ENCODE results near the gene PDE5A.
A peak's percentile ranks its signal among the peaks of the same experiment; 100 is the strongest.
"Not testable (repeated sequence)": the region's sequence is repeated elsewhere in the genome, so short reads cannot be mapped to it uniquely, and the experiment has no call there.

PDE5A gene

DNA sequence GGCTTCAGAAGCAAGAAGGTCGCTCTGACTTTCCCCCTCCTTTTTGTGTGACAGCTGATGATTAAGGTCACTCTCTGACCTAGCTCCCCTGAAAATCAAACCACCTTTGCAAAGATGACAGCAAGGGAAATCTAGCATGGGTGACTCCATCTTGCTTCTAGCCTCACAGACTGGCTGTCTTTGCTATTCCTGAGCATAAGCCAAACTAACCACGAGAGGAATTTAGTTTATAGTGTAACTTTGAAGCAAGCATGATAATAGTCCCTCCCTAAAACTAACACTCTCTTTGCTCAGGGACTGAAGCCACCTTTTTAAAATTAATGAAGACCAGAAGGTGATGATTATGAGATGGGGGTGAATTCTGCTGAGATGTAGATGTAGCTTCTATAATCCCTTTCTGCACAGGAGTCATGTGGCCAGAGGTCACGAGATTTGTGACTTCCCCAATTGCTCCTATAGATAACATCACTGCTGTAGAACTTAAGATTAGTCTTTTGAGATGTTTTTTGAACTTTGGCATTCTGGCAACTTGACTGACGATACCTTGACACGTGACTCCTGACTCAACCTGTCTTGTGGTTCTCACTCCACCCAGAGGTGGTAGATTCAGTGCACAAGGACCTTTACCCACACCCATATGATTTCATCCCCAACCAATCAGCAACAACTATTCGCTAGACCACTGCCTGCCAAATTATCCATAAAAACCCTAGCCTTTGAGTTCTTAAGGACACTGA, 14.9 kb upstream of the PDE5A start:
- DNase-seq = no peak

DNA sequence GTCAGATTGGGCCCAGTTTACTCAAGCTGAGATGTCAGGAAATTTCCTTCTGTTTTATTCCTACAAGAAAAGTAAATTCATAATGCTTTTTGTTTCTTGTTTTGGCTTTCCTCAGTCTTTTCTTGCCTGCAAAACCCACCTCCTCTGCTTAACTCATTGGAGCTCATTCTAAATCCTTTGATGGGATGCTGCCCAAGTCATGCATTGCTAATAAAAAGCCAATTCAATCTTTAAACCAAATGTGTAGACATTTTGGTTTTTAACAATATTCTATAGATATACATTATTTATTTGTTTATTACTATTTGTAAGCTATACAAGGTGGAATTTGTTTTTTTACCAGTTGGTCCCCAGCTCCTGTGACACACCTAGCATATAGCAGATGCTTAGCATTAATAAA, 13.2 kb upstream of the PDE5A start:
- no peak for DNase-seq

DNA sequence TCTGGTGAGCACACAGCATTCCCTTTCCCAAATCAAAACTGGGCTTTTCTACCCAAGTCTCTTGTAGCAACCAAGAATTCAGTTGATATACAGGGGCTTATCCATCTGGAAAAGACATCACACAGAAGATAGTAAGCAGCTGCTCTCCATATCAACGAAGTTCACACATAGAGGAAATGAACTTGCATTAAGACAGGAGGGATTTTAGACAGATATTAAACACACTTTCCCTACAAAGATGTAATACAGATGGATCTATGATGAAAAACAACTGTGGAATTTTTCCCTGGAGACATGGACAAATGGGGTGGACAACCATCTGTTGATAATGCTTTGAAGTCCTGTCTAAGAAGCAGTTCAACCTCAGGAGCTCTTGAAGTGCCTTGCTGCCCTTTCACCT, 9.8 kb upstream of the PDE5A start:
- no peak for DNase-seq

DNA sequence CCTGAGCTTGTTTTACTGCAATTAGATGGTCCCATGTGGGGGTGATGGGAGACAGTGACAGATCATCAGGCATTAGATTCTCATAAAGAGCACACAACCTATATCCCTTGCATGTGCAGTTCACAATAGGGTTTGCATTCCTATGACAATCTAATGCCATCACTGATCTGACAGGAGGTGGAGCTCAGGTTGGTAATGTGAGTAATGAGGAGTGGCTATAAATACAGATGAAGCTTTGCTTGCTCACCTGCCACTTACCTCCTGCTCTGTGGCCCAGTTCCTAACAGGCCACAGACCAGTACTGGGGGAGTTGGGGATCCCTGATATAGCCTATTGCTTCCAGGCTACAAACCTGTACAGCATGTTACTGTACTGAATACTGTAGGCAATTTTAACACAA, 8.2 kb upstream of the PDE5A start:
- DNase-seq = not testable (repeated sequence)

DNA sequence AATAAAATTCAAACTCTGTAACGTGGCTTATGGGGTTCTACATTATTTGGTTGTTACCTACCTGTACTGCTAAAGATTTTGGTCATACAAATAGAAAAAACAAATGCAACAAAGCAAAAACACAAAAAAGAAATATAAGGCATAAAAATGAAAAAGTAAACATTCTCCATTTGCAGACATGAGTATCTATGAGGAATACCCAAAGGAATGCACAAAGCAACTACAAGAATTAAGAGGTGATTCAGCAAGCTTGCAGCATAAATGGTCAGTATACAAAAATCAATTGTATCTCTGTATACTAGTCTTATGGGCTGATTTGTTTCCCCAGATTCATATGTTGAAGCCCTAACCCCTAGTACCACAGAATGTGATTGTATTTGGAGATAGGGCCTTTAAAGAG, 3.6 kb upstream of the PDE5A start:
- DNase-seq = no peak

DNA sequence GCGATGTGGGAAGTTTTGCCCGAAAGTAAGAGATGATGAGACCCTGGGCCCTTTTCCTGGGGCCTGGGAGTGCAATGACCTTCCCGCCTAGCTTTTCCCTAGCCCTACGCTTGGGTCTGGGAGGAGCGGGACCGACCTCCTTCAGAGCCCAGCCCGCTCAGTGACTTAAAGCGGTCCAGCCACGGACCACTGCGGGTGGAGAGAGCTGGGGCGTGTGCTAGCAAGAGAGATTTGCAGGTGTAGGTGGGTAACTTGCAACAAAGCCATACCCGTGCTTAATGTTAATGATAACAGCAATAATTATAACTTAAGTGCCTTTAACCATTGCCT, 503 bp upstream of the PDE5A start:
- DNase-seq = no peak

DNA sequence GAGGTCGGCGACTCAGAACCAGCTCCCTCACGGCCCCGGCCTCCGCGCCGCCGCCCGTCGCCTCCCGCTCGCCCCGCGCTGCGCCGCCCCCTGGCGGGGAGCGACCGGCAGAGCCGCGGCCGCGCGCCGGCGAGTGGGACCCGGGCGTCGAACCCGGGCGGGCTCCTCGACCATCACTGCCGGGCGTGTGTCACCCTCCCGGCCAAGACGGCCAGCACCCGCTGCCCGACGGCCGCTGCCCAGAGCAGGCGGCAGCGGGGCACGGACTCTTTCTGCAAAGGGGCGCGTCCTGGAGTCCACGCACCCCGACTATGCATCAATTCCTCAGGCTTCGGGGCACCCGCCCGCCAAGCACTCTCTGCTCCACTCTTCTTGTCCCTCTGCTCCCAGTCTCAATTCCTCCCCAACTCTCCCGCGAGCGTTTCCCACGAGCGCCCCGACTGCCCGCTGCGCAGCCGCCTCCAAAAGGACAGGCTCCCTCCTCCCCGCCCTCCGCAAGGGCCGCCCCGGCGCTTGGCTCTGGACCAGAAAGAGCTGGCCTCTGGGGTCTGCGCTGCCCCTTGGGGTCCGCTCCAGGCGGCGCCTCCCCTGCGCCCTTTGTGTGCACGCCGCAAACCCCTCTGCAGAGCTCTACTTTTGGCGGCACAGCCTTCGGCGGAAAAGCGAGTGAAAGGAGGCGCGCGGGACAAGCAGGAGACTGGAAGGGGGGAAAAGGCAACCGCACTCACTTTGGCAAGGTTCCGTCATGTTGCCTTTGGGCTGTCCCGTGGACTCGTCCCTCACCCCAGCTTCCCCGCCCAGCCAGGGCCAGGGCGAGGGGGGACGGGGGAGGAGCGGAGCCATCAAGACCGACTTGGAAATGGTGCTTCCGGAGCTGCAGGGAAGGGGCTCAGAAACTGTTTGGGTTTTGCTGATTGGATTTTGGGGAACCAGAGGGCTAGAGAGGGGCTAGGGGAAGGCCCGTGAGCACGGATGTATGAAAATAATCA, 1.0 kb downstream of the PDE5A start:
- DNase-seq = peak; percentile 63 to 69

DNA sequence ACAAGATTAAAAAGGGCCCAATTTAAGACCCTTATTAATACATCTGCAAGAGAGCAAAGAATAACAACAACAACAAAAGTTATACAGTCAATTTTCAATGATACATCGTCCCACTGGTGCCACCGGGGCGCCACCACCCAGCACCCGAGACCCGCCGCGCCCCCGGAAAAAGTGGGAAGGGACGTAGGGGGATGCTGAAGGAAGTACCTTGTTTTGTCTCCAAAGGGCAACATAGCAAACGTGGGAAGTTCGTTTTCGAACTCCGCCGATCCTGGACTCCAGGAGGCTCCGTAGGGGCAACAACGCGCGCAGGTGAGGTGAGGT, 1.7 kb downstream of the PDE5A start:
- DNase-seq = no peak

DNA sequence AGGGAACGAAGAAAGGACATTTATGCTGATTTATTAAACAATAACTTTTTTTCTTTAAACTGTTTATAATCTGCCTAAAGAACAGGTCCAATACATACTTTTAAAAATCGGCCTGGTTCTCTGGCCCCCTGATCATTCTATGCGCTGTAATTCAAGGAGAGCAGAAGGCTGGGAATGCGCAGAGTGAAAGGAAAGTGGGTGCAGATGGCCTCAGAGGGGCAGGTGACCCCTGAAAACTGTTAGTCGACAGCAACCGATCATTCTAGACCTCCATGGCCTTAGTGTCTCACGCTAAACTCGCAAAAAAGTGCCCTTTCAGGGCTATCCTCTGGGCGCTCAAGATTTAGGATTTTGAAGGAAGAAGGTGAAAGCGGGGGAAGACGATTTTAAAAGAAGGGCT, 2.2 kb downstream of the PDE5A start:
- no peak for DNase-seq

DNA sequence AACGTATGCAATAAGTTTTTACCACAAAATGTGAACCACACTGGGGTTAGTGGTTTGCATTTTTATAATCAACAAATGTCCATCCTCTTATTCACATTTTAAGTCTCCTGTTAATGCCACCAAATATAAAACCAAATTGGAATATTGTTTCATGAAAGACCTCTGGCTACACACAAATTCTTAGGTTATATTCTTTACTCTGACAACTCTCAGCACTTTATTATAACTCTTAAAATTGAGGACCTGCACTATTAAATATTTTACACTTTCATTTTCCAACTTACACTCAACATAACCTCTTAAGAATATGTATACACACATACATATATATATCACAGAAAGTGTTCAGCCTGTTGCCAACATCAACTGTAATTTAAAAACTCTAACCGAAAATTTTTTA, 2.8 kb downstream of the PDE5A start:
- DNase-seq = no peak

DNA sequence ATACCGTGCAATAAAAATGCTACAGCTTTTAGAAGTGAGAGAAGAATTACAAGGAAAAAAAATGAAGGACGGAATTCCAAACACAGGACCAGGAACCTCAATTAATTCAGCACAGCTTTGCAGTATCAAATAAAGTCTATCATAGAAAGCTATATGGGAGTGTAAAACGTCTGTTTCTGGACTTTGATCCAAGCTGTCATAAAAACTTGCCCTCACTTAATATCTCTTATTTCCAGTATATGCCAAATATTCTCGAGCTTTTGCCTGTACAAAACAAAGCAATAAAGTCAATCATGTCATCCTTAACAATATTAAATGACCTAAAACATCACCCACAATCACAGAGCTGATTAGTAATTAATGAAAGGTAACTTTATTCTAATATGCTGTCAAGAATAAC, 4.2 kb downstream of the PDE5A start:
- no peak for DNase-seq

DNA sequence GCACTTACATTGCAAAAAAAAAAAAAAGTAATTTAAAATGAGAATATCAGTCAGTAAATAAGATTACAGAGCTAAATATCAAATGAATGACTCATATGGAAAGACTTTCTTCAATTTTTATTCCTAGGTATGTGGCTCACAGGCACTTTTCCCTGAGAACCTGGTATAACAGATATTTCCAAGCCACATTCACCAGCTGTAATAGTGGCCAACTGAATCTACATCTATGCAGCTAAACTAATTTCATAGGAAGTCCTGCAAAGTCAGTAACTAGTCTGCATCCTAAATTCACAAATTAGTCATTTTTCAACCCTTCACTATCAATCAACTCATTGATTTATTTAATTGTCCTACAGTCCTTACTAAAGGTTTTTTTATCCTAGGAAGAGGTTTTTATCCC, 5.6 kb downstream of the PDE5A start:
- no peak for DNase-seq

DNA sequence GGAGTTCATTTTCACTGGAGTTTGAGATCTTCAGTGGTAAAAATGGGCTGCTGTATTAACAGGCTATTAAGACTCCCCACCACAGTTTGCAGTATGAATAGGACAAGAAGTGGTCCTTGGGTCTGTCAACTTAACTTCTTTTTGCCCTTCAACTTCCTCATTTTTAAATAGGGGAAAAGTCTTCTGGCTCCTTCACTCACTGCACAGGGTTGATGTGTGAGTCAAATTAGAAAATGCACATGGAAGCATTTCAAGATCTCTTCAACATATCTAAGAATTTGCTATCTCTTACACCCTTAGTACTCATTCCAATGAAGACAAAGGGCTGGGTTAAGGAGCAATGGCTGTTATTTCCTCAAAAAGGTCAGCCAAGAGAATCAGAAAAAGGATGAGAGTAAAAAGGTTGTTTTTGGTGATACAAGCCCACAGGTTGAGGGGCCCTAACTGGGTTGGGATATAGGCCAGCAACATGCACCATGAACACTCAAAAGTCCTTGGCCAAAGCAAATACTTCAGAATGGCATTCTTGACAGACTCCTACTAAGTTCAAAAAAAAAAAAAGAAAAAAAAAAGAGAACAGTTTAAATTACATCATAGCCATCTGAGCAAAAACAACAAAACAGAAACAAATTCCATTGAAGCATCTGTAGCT, 13.4 kb downstream of the PDE5A start:
- no peak for DNase-seq

DNA sequence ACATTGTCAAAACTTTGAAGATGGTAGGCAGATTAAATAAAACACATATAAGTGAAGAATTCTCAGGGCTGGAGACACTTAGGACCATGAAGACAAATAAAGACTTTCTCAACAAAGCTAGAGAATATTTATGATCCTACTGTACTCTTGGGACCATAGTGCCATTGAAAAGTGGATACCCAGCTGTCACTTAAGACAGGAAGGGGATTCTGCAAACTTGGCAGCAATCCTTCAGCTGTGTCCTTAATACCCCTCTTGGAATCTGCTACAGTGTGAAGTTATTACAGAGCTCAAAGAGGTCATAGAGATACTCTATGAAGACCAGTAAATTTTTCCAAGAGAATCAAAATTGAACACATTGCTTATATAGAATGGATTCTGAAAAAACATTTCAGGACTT, 24.3 kb downstream of the PDE5A start:
- no peak for DNase-seq

DNA sequence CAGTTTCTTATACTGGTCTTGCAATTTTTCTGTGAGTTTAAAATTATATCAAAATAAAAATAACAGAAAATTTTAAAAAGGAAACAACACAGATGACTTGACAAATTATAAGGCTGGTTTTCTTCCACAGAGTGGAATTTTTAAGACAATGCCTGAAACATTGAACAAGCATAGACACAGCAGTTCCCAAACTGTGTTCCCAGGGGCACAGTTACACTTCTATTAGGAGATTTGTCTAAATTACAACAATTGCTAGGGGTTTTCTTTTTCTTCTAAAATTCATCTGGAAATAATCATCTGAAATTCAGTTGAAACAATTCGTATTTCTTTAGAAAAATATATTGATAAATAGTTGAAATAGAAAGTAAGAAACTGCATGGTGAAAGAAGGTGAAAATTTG, 26.2 kb downstream of the PDE5A start:
- DNase-seq = no peak

DNA sequence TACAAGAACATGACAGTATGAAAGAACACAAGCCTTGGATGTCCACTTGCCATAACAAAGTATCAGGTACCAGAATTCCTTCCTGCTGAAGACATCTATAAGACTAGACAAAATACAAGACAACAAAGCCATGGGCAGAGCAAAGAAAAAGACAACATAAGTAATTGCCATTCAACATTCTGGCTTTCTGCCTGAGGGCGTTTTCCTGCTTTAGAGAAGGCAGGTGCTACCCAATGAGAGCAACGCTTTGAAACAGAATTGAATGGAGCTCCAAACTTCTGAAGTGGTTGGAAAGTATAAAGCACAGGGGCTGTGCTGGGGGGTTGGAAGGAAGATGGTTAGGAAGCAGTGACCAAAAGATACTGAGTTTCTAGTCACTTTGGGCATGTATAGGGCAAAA, 30.1 kb downstream of the PDE5A start:
- DNase-seq = no peak

DNA sequence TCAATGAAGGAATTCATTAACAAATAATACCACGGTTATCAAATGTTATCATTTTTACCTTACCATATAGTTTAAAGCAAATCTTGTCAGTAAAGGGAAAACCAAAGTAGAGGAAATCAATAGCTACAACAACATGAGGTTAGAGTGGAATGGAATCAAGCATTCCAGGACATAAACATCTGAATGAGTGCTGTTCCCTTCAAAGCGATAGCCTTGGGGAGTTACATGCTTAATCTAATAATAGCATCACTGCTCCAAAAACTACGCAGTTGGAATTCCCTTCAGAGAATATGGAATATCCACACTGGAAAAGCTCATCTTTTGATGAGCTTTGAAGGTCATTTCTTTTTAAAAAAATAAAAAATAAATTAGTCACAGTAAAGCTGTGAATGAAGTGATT, 31.2 kb downstream of the PDE5A start:
- no peak for DNase-seq

DNA sequence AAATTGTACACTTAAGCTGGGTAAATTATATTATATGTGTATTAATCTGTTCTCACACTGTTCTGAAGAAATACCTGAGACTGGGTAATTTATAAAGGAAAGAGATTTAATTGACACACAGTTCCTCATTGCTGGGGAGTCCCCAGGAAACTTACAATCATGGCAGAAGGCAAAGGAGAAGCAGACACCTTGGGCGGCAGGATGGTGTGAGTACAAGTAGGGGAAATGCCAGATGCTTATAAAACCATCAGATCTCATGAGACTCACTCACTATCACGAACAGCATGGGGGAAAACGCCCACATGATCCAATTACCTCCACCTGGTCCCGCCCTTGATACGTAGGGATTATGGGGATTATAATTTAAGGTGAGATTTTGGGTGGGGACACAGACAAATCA, 34.9 kb downstream of the PDE5A start:
- DNase-seq = no peak

DNA sequence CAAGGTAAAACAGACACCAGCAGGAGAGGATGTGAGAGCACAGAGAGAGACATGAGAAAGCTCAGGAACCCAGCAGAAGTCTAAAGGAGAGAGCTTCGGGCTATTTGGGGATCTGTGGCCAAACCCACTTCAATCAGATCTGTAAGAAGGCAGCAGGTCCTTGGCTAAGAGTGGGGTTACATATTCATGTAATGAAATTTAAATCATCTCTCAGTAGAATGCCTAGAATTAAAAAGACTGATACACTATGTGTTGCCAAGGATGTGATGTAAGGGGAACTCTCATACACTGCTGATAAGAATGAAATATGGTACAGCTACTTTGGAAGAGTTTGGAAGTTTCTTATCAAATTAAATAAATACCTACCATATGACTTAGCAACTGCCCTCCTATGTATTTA, 35.8 kb downstream of the PDE5A start:
- DNase-seq = no peak

DNA sequence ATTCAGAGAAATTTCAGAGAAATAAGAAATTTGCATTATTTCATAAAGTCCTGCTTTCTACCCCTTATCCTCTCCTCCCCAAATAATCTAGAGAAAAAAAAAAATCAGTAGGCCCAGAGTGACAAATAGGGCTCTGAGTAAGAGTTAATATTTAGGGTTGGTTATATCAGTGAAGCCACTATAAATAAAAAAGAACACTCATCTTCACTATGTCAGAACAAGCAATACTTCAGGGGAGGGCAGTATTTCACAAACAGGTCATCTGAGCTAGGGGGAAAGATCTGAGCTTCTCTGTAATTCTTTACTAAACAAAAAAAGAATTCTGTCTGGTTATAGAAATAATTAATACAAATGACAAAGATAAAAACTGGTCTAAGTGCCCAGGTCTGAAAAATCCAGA, 39.4 kb downstream of the PDE5A start:
- no peak for DNase-seq

DNA sequence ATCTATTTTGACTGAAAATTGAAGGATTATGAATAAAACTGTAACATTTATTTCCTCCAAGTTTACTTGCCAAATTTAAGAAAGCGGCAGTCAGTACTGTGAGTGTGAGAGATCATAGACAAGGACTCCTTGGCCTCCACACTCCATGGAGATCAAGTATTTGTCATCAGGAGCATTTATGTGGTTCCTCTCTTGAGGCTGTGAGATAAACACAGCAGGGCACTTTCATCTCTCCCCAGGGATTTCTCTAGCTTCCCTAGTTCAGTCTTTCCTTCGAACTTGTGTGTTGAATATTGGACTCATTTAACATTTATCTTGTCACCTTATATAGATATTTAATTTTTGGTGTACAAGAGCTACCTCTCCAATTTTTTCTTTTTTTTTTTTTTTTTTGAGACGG, 40.8 kb downstream of the PDE5A start:
- no peak for DNase-seq

DNA sequence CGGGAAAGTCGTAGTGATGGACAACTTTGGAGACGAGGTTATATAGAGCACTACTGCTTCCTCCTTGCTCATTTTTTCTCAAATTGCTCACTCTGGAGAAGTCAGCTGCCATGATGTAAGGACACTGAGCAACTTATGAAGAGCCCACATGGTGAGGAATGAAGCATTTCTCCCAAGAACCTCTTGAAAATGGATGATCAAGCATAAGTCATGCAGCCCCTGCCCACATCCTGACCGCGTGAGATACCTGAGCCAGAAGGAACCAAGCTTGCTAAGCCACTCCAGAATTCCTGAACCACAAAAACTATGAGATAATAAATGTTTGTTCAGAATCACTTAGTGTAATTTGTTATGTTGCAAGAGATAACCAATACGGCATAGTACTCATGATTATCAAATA, 42.8 kb downstream of the PDE5A start:
- DNase-seq = no peak

DNA sequence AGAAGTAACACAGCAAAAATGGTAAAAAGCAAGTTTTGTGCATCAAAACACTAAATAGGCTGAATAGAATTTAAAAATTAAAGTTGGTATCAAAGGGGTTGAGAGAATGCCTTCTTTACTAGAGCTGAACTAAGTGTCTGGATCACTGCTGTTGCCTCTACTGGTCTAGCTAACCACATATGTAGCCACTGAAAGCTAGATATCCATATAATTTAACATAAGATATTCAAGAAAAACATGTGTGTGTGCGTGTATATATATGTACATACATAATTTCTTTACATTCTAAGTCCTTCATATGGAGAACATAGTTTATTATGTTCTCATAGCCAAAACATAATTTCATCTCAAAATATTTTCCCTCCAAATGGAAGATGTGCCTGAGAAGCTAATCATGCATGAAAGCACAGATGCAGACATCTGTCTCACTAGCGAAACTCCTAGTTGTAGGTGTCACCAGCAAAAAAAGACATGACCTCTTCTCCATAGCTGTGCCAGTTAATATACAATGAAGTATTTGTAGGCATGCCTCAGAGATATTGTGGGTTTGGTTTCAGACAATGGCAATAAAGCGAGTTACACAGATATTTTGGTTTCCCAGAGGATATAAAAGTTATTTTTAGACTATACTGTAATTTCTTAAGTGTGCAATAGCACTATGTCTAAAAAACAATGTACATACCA, 47.3 kb downstream of the PDE5A start:
- no peak for DNase-seq

DNA sequence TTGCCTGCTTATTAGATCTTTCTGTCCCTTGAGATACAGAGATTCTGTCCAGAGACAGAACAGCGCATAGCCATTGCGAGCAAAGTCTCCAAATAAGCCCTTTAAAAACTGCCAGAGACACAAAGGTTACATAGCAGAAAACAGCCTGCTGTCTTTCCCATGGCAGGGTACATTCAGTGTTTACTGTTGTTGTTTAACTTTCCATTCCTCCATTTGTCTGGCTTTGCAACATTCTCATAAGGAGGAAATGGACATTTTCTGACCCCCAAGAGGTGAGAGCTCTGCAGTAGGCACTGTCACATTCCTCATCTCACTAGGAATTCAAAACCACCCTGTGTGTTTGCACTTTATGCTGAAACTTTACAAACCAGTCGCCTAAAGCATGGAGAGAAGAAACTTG, 48.3 kb downstream of the PDE5A start:
- DNase-seq = no peak
